WI38 (cell line): ENCODE measurements around the gene TAS2R60.
A peak's percentile ranks its signal among the peaks of the same experiment; 100 is the strongest.
"Not testable (repeated sequence)": the region's sequence is repeated elsewhere in the genome, so short reads cannot be mapped to it uniquely, and the experiment has no call there.

ENCODE experiments used
- H3K4me3 ChIP-seq: 2 replicates; pipeline ENCODE4 v1.5.1; 2011; ENCODE audit warnings: low read depth, mild to moderate bottlenecking, control low read depth, low read length
- TF ChIP-seq, protein P1 (sequence below): IDR thresholded peaks from 2 replicates; pipeline ENCODE4 v1.5.1; 2012; ENCODE audit warnings: low read depth, mild to moderate bottlenecking, control low read depth, low read length

The TAS2R60 gene

DNA sequence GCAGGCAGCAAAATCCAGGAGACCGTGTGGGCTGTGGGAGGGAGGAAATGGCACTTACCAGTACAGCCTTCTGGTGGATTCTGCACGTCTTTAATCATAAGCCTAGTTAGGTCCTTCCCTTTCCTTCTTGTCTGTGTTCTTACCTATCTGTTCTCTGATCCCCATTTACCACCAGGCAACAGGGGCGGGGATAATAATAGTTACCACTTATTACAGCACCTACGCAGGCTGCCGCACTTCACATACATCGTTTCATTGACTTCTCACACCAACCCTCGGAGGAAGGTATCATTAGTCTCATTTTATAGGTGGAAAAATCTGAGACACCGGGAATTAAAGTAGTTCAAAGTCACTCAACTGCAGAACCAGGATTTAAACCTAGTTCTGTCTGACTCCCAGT lies 30.1 kb upstream of the TAS2R60 start:
- no peak overlapping the region for H3K4me3 ChIP-seq

GRCh38 chr7:143415209-143415608 lies 28.0 kb upstream of the TAS2R60 start:
- H3K4me3 ChIP-seq: not testable (repeated sequence)

More for the DNA sequence above, 30.1 kb upstream of the TAS2R60 start:
- TF ChIP-seq, protein P1, sequence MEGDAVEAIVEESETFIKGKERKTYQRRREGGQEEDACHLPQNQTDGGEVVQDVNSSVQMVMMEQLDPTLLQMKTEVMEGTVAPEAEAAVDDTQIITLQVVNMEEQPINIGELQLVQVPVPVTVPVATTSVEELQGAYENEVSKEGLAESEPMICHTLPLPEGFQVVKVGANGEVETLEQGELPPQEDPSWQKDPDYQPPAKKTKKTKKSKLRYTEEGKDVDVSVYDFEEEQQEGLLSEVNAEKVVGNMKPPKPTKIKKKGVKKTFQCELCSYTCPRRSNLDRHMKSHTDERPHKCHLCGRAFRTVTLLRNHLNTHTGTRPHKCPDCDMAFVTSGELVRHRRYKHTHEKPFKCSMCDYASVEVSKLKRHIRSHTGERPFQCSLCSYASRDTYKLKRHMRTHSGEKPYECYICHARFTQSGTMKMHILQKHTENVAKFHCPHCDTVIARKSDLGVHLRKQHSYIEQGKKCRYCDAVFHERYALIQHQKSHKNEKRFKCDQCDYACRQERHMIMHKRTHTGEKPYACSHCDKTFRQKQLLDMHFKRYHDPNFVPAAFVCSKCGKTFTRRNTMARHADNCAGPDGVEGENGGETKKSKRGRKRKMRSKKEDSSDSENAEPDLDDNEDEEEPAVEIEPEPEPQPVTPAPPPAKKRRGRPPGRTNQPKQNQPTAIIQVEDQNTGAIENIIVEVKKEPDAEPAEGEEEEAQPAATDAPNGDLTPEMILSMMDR: no peak

DNA sequence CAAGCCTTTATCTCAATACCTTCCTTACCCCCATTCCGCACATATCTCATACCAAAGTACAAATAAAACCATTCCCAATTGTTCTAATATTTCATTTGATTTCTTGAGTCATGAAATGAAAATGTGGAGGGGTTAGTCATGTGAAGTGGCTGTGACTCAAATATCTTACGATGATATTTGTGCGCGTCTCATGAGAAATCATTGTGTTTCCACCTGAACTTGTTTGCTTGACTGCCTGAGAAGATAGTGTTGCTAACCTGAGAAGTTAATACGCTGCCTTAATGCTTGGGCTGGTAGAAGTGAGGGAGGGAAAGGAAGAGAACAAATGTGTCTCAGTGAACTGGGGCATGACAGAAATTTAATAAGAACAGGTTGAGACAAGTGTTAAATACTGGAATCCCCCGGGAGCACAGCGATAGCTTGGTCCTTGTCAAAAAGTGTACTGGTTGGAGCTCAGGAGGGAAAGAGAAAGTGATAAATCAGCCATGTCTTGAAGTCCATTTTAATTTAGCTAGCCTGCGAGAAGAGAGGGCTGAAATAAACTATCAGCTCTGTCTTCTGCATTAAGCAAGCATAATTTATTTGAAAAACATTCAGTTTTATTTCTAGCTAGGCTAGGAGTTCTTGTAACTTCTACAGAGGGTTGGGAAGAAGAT lies 27.4 kb upstream of the TAS2R60 start:
- TF ChIP-seq, protein P1: no peak
- H3K4me3 ChIP-seq: no peak overlapping the region

DNA sequence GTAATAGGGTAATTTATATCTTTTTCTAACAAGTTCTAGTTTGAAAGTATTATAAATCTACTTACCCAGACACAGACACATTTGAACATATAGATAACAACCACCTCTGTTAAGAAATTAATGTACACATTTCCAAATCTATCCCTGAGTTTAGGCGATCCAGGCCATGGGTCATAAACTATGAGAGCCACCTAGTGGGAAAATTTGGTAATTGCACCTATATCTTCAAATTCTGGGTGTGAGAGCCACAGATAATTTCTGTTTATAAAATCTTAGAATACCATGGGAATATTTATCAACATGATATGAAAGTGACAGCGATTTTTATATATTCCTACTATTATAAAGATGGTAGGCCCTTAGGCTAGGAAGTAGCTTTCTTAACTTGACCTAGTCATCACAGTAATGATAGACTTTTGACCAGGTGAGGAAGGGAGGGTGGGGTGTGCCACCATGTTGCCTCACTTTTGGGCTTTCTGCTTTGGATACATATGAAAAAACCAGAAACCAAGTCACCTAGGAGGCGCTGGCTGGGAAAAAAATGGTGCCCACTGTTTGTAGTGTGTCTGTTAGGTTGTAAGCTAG lies 26.6 kb upstream of the TAS2R60 start:
- H3K4me3 ChIP-seq: no peak overlapping the region
- TF ChIP-seq, protein P1: peak; percentile 45

DNA sequence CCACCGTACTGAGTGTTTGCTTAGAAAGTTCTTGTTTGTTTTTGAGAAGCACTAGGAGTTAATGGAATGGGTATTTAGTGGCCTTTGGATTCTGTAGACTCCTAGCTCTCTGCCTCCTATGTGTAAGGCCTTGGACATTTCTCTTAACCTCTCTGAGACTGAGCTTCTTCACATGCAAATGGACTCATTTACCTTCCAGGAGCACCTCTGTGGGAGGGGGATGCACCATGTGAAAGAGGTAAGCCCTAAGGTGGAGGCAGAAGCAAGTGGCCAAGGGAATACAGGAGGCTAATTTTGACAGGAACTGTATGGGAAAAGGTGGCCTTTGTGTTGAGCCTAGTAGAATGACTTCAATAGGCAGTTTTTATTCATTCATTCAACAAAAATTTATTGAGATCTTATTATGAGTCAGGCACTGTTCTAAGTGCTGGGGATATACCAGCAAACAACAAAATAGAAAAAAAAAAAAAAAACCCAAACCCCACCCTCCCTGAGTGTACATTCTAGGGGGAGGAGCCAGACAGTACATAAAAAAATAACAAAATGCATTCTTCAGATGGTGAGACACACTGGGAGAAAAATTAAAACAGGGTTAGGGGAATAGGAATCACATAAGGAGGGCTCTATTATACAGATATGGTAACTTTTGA lies 25.4 kb upstream of the TAS2R60 start:
- TF ChIP-seq, protein P1: no peak
- H3K4me3 ChIP-seq: no peak overlapping the region

- H3K4me3 ChIP-seq: no peak overlapping the region
- TF ChIP-seq, protein P1: no peak
These were observed 24.4 kb upstream of the TAS2R60 start for GRCh38 chr7:143418681-143419458.

GRCh38 chr7:143419880-143420279 lies 23.4 kb upstream of the TAS2R60 start:
- no peak overlapping the region for H3K4me3 ChIP-seq
- TF ChIP-seq, protein P1: no peak

- H3K4me3 ChIP-seq: not testable (repeated sequence)
These were observed 22.6 kb upstream of the TAS2R60 start for GRCh38 chr7:143420624-143421023.
